Measurements from ENCODE around the gene GALK2.

- TF ChIP-seq CTCF (conservative IDR thresholded peaks at IDR 0.05; ENCODE audit: low read length): no peak
- no peak for TF ChIP-seq EZH2phosphoT487 (IDR thresholded peaks at IDR 0.05; ENCODE audit: borderline replicate concordance)
Measured at GRCh38 chr15:49255966-49256759, 86.1 kb downstream of the GALK2 start.

Data from Loucy (cell line).